Endothelial cell of umbilical vein (primary cell): ENCODE data around the gene CYP19A1. TPM values are rescaled to one million over a fixed set of nuclear protein-coding genes. Genes with fewer than 3 reads are reported as not detected.

Source experiments
- BruUV-seq: library from RNA; stranded (reverse); fragments of 400-500 nt; replicated peaks from 2 replicates; lab custom pipeline; 2021; lab: Mats Ljungman, UMichigan
- CTCF ChIA-PET: fragments of 300-600, 350-600 bp; sonication (Branson Sonifier 250); formaldehyde crosslinking; loops from one replicate; lab custom pipeline; 2021; ENCODE audit warnings: antibody characterized with exemption, inconsistent platforms; lab: Charles Lee
- POLR2A ChIA-PET: fragments of 300-600, 350-600 bp; sonication (Branson Sonifier 250); formaldehyde crosslinking; loops from one replicate; lab custom pipeline; 2021; ENCODE audit warnings: antibody characterized with exemption, inconsistent platforms; lab: Charles Lee
- DNase-seq: peaks from one replicate; pipeline ENCODE4 v3.0.0-alpha.2; 2011; ENCODE audit warnings: low read depth, low spot score
- FAIRE-seq: peaks from 2 replicates; lab custom pipeline; 2011; peaks lifted over from hg19 to GRCh38; lab: Jason Lieb, UNC
- H2AFZ ChIP-seq: 2 replicates; pipeline ENCODE4 v1.6.0; 2012; ENCODE audit warnings: low read depth, low read length, control low read depth, inconsistent platforms
- H3K27ac ChIP-seq: 2 replicates; pipeline ENCODE4 v1.5.1; 2011; ENCODE audit warnings: low read depth, mild to moderate bottlenecking, control low read depth, low read length, moderate library complexity; ENCODE audit not compliant: insufficient read depth
- H3K27me3 ChIP-seq, 2 experiments: 2 replicates each; pipeline versions ENCODE4 v1.6.0 to v1.6.1; 2011; ENCODE audit warnings: low read length in 2 of 2, mixed read lengths in 1 of 2; ENCODE audit not compliant: control insufficient read depth in 2 of 2, insufficient read depth in 2 of 2
- H3K36me3 ChIP-seq, 2 experiments: 2 replicates in 1 of 2; 3 replicates in 1 of 2; pipeline ENCODE4 v1.5.1; 2011; ENCODE audit warnings: low read length in 2 of 2, mild to moderate bottlenecking in 1 of 2, moderate library complexity in 1 of 2; ENCODE audit not compliant: control insufficient read depth in 2 of 2, insufficient read depth in 2 of 2; ENCODE audit errors: extremely low read depth in 1 of 2
- H3K4me1 ChIP-seq: 3 replicates; pipeline ENCODE4 v1.5.1; 2011; ENCODE audit warnings: mild to moderate bottlenecking, low read length; ENCODE audit not compliant: control insufficient read depth, insufficient read depth; ENCODE audit errors: extremely low read depth
- H3K4me2 ChIP-seq: 2 replicates; pipeline ENCODE4 v1.6.1; 2011; ENCODE audit warnings: low read length, control low read depth, mixed read lengths; ENCODE audit not compliant: insufficient read depth
- H3K4me3 ChIP-seq, 3 experiments: fragments of 200-600 bp in 1 of 3; sonication (generic), shearing (Covaris generic) in 1 of 3; replicated peaks in 1 of 3; 2 replicates each; pipeline ENCODE4 v1.5.1; 2011 to 2016; ENCODE audit warnings: control low read depth in 3 of 3, low read length in 3 of 3, mild to moderate bottlenecking in 2 of 3, inconsistent platforms in 1 of 3, low read depth in 1 of 3, moderate library complexity in 1 of 3; ENCODE audit not compliant: insufficient read depth in 1 of 3
- H3K79me2 ChIP-seq: 2 replicates; pipeline ENCODE4 v1.6.0; 2012; ENCODE audit warnings: low read length, inconsistent platforms; ENCODE audit not compliant: control insufficient read depth, insufficient read depth
- H3K9ac ChIP-seq: replicated peaks from 2 replicates; pipeline ENCODE3; 2011; ENCODE audit warnings: low read length, control low read depth; ENCODE audit not compliant: insufficient read depth; ENCODE audit errors: extremely low read depth
- H3K9me1 ChIP-seq: replicated peaks from 3 replicates; pipeline ENCODE4 v1.6.0; 2011; ENCODE audit warnings: mild to moderate bottlenecking, low read length; ENCODE audit not compliant: control insufficient read depth, insufficient read depth; ENCODE audit errors: extremely low read depth
- H3K9me3 ChIP-seq: replicated peaks from 2 replicates; pipeline ENCODE4 v1.5.1; 2012; ENCODE audit warnings: low read length, inconsistent platforms; ENCODE audit not compliant: control insufficient read depth, insufficient read depth
- H4K20me1 ChIP-seq: replicated peaks from 2 replicates; pipeline ENCODE3; 2011; ENCODE audit warnings: mild to moderate bottlenecking, low read length; ENCODE audit not compliant: control insufficient read depth, insufficient read depth; ENCODE audit errors: extremely low read depth
- CTCF ChIP-seq, 2 donors: IDR thresholded peaks; 1 replicate in 1 of 2; 2 replicates in 1 of 2; pipeline ENCODE4 v1.5.1; 2011; ENCODE audit warnings: low read length in 2 of 2, mild to moderate bottlenecking in 2 of 2, moderate library complexity in 2 of 2, control low read depth in 1 of 2, inconsistent platforms in 1 of 2, low read depth in 1 of 2; ENCODE audit not compliant: insufficient read depth in 1 of 2; ENCODE audit errors: extremely low read depth in 1 of 2
- EZH2 ChIP-seq: IDR thresholded peaks from 2 replicates; pipeline ENCODE4 v1.6.1; 2012; ENCODE audit warnings: borderline replicate concordance, low read depth, mild to moderate bottlenecking, moderate library complexity, low read length, inconsistent platforms; ENCODE audit not compliant: severe bottlenecking
- FOS ChIP-seq: IDR thresholded peaks from 2 replicates; pipeline ENCODE4 v1.6.1; 2011; ENCODE audit warnings: mild to moderate bottlenecking, low read length, moderate library complexity, borderline replicate concordance; ENCODE audit not compliant: insufficient read depth
- GATA2 ChIP-seq: IDR thresholded peaks from 2 replicates; pipeline ENCODE4 v1.7.0; 2011; ENCODE audit warnings: low read depth, mild to moderate bottlenecking, moderate library complexity, mixed read lengths, low read length; ENCODE audit not compliant: insufficient read length, insufficient read depth
- JUN ChIP-seq: IDR thresholded peaks from 2 replicates; pipeline ENCODE4 v1.6.1; 2011; ENCODE audit warnings: borderline replicate concordance, low read depth; ENCODE audit not compliant: insufficient read length, insufficient read depth
- MAX ChIP-seq: IDR thresholded peaks from 2 replicates; pipeline ENCODE4 v1.6.1; 2011; ENCODE audit not compliant: insufficient read depth, insufficient read length
- MYC ChIP-seq: IDR thresholded peaks from one replicate; pipeline ENCODE4 v1.6.1; 2011; ENCODE audit warnings: mild to moderate bottlenecking, low read depth, low read length
- POLR2A ChIP-seq: IDR thresholded peaks from 2 replicates; pipeline ENCODE4 v1.6.1; 2012; ENCODE audit warnings: low read depth, mild to moderate bottlenecking, control low read depth, low read length
- POLR2AphosphoS5 ChIP-seq: IDR thresholded peaks from 2 replicates; pipeline ENCODE4 v1.6.1; 2012; ENCODE audit warnings: low read depth, mild to moderate bottlenecking, control low read depth, low read length, moderate library complexity; ENCODE audit not compliant: insufficient read depth
- dilution Hi-C: fragments of 300-500 bp; cut with MboI; formaldehyde crosslinking; loops from one replicate; pipeline ENCODE4 v1.15.0; 2019; ENCODE audit warnings: low sequenced_read_pairs; ENCODE audit not compliant: extremely low pct_ligation_motif_present
- intact Hi-C: fragments of 100-400 bp; cut with micrococcal nuclease; formaldehyde crosslinking; loops from one replicate; pipeline ENCODE4 v1.10.0; 2022
- polyA plus RNA-seq, 4 experiments: library from polyadenylated mRNA; depleted of rRNA in 3 of 4; stranded (reverse) in 3 of 4; unstranded in 1 of 4; fragments of >200 nt; gene quantifications; 2 replicates each; pipeline versions ENCODE4 v1.2.1 to v1.2.3, GENCODE V29; 2011 to 2012; ENCODE audit warnings: missing spikeins in 1 of 4
- total RNA-seq: library from RNA; stranded (reverse); gene quantifications from 2 replicates; pipeline ENCODE4 v1.2.3, GENCODE V29; 2021

The CYP19A1 gene
- total and polyA plus RNA-seq, 2 donors (not counting 3 experiments of a cell fraction or from before 2014, with no cell fraction given), result not detected

- Histone ChIP-seq H3K9me3 (no peaks in the 10 kb centered on the region), H3K36me3 (no peaks in the 10 kb centered on the region), H3K4me2 (no peak overlapping the region), H3K4me3 (no peak overlapping the region), H3K4me1 (no peaks in the 10 kb centered on the region), H3K9me1 (no peaks in the 10 kb centered on the region), H3K27ac (no peak overlapping the region), H3K9ac (no peak overlapping the region), H2AFZ (no peak overlapping the region), H4K20me1 (no peaks in the 10 kb centered on the region), H3K79me2 (no peaks in the 10 kb centered on the region), H3K27me3 (peaks cover 63 to 70% of the 10 kb centered on the region in 2 experiments)
- no TSS peak for BruUV-seq
- TF ChIP-seq MYC (no peak), FOS (no peak), EZH2 (no peak), JUN (no peak), GATA2 (no peak)
- FAIRE-seq (no peak), DNase-seq (no peak)
- POLR2A ChIA-PET, result no interaction called here
- intact Hi-C loops, result loop anchor here (10.0 kb wide), 1 partner anchor 1806 kb away; no protein-coding TSS in a partner anchor
- CTCF ChIA-PET, result interaction anchor here (7.0 kb wide), 1 partner anchor 38 kb away, joined by 66 read pairs; no protein-coding TSS in a partner anchor
- dilution Hi-C loops, result no loop called here
Observed at GRCh38 chr15:51200792-51201191, 137.6 kb downstream of the CYP19A1 start.

- H2AFZ ChIP-seq, result no peak overlapping the region
- H3K4me3 ChIP-seq, result no peak overlapping the region
- no peak for DNase-seq
- TF ChIP-seq EZH2 (no peak), MAX (no peak), JUN (no peak), GATA2 (no peak), MYC (no peak), FOS (no peak), CTCF (IDR thresholded peaks at IDR 0.05; ENCODE audit: extremely low read depth in 1 of 2, insufficient read depth in 1 of 2, low read depth in 1 of 2, low read length in 2 of 2) (no peak), POLR2AphosphoS5 (no peak), POLR2A (no peak)
- FAIRE-seq, result no peak
- no peaks in the 10 kb centered on the region for H3K9me1 ChIP-seq
- ChIA-PET CTCF (interaction anchor here (1.3 to 7.0 kb wide), 4 partner anchors 36 to 202 kb away, joined by 3 to 66 read pairs (median 8); no protein-coding TSS in a partner anchor), POLR2A (no interaction called here)
- dilution Hi-C loops (no loop called here), intact Hi-C loops (no loop called here)
- no peaks in the 10 kb centered on the region for H3K4me1 ChIP-seq
- H3K4me2 ChIP-seq, result no peak overlapping the region
- H3K36me3 ChIP-seq, result no peaks in the 10 kb centered on the region
- no peak overlapping the region for H3K9ac ChIP-seq
- H3K9me3 ChIP-seq, result no peaks in the 10 kb centered on the region
- no peaks in the 10 kb centered on the region for H4K20me1 ChIP-seq
- BruUV-seq, result no TSS peak
- H3K27ac ChIP-seq, result no peak overlapping the region
- no peaks in the 10 kb centered on the region for H3K79me2 ChIP-seq
- peaks cover 58 to 70% of the 10 kb centered on the region in 2 experiments for H3K27me3 ChIP-seq
Observed at GRCh38 chr15:51199541-51199940, 138.9 kb downstream of the CYP19A1 start.
